ENCODE results near the gene HOXA4. TPM values are rescaled to one million over a fixed set of nuclear protein-coding genes. Genes with fewer than 3 reads are reported as not detected.

The HOXA4 gene
- total RNA-seq, 1 experiment from 2014 or later, result 4.8 TPM

- Mint-ChIP-seq H3K4me1 (ENCODE audit: low read depth, unreplicated experiment) (peaks cover 57% of the 10 kb centered on the region), H3K27me3 (ENCODE audit: insufficient read depth, unreplicated experiment) (no peaks in the 10 kb centered on the region), H3K27ac (ENCODE audit: unreplicated experiment) (peak overlapping the region; percentile 74), H3K9me3 (ENCODE audit: unreplicated experiment) (no peaks in the 10 kb centered on the region), H3K4me3 (ENCODE audit: unreplicated experiment) (peak overlapping the region; percentile 87), H3K36me3 (ENCODE audit: insufficient read depth, unreplicated experiment) (peaks cover 19% of the 10 kb centered on the region)
- no TSS peak for BruUV-seq (replicated peaks)
- no peak for DNase-seq
- POLR2A ChIA-PET, result interaction anchor here (0.6 kb wide), 1 partner anchor 45 kb away, joined by 3 read pairs; no protein-coding TSS in a partner anchor
- no peak for TF ChIP-seq CTCF (IDR thresholded peaks at IDR 0.05; ENCODE audit: insufficient read depth in 1 of 2, low read depth in 1 of 2, low read length in 1 of 2, severe bottlenecking in 1 of 2, unreplicated experiment in 1 of 2)
- CTCF ChIA-PET, result interaction anchor here (1.1 kb wide), 1 partner anchor 17 kb away, joined by 3 read pairs; no protein-coding TSS in a partner anchor
- no peaks in the 10 kb centered on the region for H3K9me3 ChIP-seq
- no peak overlapping the region for H3K4me3 ChIP-seq (ENCODE audit: low read depth, low read length)
- H3K36me3 ChIP-seq (ENCODE audit: control insufficient read depth, insufficient read depth, low read length), result no peaks in the 10 kb centered on the region
- intact Hi-C loops (cut with micrococcal nuclease; ENCODE audit: unreplicated experiment), result no loop called here
- H3K4me1 ChIP-seq, result peaks cover 17% of the 10 kb centered on the region
- no peaks in the 10 kb centered on the region for H3K27me3 ChIP-seq (replicated peaks; ENCODE audit: control insufficient read depth, insufficient read depth, low read length)
These were observed 36.1 kb downstream of the HOXA4 start for GRCh38 chr7:27094304-27095049.

GRCh38 chr7:27093184-27093895, 37.2 kb downstream of the HOXA4 start:
- Histone ChIP-seq H3K9me3 (no peaks in the 10 kb centered on the region), H3K36me3 (ENCODE audit: control insufficient read depth, insufficient read depth, low read length) (no peaks in the 10 kb centered on the region), H3K4me1 (peaks cover 17% of the 10 kb centered on the region), H3K27me3 (replicated peaks; ENCODE audit: control insufficient read depth, insufficient read depth, low read length) (no peaks in the 10 kb centered on the region), H3K4me3 (ENCODE audit: low read depth, low read length) (no peak overlapping the region)
- BruUV-seq (replicated peaks), result no TSS peak
- Mint-ChIP-seq H3K36me3 (ENCODE audit: insufficient read depth, unreplicated experiment) (peaks cover 8% of the 10 kb centered on the region), H3K4me3 (ENCODE audit: unreplicated experiment) (peak overlapping the region; percentile 87), H3K9me3 (ENCODE audit: unreplicated experiment) (no peaks in the 10 kb centered on the region), H3K27me3 (ENCODE audit: insufficient read depth, unreplicated experiment) (no peaks in the 10 kb centered on the region), H3K27ac (ENCODE audit: unreplicated experiment) (no peak overlapping the region), H3K4me1 (ENCODE audit: low read depth, unreplicated experiment) (peaks cover 56% of the 10 kb centered on the region)
- no peak for DNase-seq
- intact Hi-C loops (cut with micrococcal nuclease; ENCODE audit: unreplicated experiment), result no loop called here
- CTCF ChIA-PET, result no interaction called here
- no peak for TF ChIP-seq CTCF (IDR thresholded peaks at IDR 0.05; ENCODE audit: insufficient read depth in 1 of 2, low read depth in 1 of 2, low read length in 1 of 2, severe bottlenecking in 1 of 2, unreplicated experiment in 1 of 2)
- POLR2A ChIA-PET, result no interaction called here

GRCh38 chr7:27092819-27093110, 37.8 kb downstream of the HOXA4 start:
- Mint-ChIP-seq H3K27ac (ENCODE audit: unreplicated experiment) (no peak overlapping the region), H3K4me3 (ENCODE audit: unreplicated experiment) (no peak overlapping the region), H3K9me3 (ENCODE audit: unreplicated experiment) (no peaks in the 10 kb centered on the region), H3K4me1 (ENCODE audit: low read depth, unreplicated experiment) (peaks cover 50% of the 10 kb centered on the region), H3K36me3 (ENCODE audit: insufficient read depth, unreplicated experiment) (peaks cover 8% of the 10 kb centered on the region), H3K27me3 (ENCODE audit: insufficient read depth, unreplicated experiment) (no peaks in the 10 kb centered on the region)
- no peak for TF ChIP-seq CTCF (IDR thresholded peaks at IDR 0.05; ENCODE audit: insufficient read depth in 1 of 2, low read depth in 1 of 2, low read length in 1 of 2, severe bottlenecking in 1 of 2, unreplicated experiment in 1 of 2)
- intact Hi-C loops (cut with micrococcal nuclease; ENCODE audit: unreplicated experiment), result no loop called here
- H3K36me3 ChIP-seq (ENCODE audit: control insufficient read depth, insufficient read depth, low read length), result no peaks in the 10 kb centered on the region
- no TSS peak for BruUV-seq (replicated peaks)
- CTCF ChIA-PET, result no interaction called here
- DNase-seq, result no peak
- peaks cover 12% of the 10 kb centered on the region for H3K4me1 ChIP-seq
- POLR2A ChIA-PET, result no interaction called here
- no peak overlapping the region for H3K4me3 ChIP-seq (ENCODE audit: low read depth, low read length)
- H3K27me3 ChIP-seq (replicated peaks; ENCODE audit: control insufficient read depth, insufficient read depth, low read length), result no peaks in the 10 kb centered on the region
- no peaks in the 10 kb centered on the region for H3K9me3 ChIP-seq

Data from Caco-2 (cell line).